Stimulated activated CD8-positive, alpha-beta memory T cell treated with anti-CD3 and anti-CD28 coated beads, Interleukin-12 subunit alpha, Interleukin-12 subunit beta, amount 100 ng/mL, for 24 hours (primary cell): ENCODE data around the gene FNDC4.

Source experiments
- DNase-seq: peaks from one replicate; pipeline ENCODE4 v3.0.0-alpha.2; 2020; ENCODE audit errors: extremely low read depth

Gene FNDC4

DNA sequence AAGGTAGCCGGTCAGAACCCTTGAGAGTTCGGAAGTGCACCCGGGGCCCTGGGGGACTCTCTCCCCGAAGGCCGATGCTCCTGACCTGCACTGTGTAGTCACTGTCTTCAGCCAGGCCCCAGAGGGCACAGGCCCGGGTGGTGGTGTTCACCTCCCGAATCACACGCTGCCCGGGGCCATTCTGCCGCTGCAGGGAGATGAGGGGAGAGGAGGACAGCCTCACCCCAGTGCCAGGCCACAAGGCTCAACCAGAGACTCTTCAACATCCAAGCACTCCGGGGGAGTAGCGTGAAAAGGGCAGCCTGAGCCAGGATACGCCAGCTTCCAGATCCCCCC lies 1.1 kb downstream of the FNDC4 start:
- no peak for DNase-seq

DNA sequence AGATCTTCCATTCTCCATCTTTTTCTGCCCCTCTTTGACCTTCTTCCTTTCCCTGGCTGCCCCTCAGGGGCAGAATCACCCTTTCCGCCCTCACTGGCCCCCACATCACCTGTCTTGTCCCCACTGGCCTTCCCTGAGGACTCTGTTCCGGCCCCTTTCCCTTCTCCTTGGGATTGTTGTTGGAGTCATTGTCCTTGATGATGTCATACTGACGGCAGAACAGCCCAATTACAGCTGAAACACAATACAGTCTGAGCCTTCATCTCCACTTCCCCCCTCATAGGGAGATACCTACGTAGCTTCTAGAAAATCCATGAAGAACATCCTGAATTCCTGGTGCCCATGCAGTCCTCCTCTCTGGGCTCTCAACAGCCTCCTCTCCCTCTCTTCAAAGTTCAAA lies 2.4 kb downstream of the FNDC4 start:
- no peak for DNase-seq

DNA sequence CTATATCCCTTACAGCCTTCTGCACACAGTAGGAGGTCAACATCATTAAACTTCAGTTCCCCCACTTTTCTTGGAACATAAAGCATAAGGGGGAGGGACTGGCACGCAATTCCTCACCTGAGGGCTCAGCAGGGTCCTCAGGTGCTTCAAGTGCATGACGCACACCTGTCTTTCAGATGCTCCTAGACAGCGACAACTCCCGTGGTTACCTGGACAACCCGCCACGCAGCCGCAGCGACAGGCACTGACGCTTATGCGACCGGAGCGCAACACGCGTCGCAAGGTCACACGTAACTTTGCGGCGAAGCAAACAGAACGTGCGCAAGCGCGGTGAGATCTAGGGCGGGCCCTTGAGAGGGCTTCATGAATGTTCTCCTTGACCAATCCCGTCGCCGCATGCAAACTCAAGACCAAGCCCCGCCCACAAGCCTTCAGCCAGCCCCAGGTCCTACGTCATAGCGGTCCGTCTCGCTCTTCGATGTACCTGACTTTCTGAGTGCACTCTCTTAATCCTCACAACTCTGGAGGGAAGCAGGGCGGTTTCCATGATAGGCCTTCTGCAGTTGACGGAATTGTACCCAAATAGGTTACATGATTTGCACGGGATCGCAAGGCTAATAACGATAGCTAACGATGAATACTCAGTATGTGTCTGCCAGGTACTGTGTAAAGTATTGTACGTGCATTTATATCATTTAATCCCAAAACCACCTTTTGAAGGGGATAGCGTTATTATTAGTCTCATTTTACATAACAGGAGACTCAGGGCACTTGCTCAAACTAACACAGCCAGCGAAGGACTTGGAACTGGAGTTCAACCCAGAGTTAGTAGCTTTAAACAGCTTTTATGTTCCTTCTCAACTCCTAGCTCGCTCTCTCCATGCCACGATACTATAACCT lies 5.3 kb downstream of the FNDC4 start, which contains the start of gene IFT172:
TSS of gene IFT172 (minus strand) at position 246 of the 900 bp plus-strand sequence. CDS start at position 156, 90 bp downstream.
- peak; percentile 98 for DNase-seq

DNA sequence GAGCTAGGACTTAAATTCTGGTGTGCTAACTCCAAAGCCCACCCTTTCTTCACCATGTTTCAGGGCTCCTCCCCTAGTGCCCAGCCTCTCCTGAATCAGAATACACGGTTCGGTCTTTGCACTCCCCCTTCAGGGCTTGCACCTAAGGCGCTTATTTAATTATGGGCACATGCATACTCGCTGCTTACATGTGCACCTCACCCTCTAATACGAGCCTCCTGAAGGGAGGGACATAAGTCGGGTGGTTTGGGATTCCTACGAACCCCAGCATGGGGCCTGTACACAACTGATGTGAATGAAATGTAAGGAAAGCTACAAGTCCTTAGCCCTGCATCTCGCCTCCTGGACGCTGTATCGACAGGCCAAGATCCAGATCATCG lies 5.9 kb downstream of the FNDC4 start:
- DNase-seq, result no peak

DNA sequence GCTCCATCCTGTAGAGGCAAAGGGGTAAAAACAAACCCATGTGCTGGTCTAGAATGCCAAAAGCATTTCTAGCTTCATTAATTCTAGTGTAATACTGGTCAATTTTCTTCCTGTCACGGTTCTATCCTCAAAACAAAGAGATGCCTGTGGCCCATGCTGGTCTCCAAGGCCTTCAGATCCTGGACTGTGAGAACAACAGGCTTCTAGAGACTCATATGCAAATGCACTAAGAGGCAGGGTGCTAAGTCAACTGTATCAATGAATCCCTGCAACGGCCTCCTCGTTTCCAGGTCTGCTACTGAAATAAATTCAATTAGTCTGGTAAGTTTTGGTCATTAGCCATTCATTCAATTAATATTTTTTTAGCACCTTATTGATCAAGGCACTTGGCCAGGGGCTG lies 9.5 kb downstream of the FNDC4 start:
- no peak for DNase-seq

GRCh38 chr2:27471961-27472360 lies 23.0 kb downstream of the FNDC4 start:
- DNase-seq, result no peak

DNA sequence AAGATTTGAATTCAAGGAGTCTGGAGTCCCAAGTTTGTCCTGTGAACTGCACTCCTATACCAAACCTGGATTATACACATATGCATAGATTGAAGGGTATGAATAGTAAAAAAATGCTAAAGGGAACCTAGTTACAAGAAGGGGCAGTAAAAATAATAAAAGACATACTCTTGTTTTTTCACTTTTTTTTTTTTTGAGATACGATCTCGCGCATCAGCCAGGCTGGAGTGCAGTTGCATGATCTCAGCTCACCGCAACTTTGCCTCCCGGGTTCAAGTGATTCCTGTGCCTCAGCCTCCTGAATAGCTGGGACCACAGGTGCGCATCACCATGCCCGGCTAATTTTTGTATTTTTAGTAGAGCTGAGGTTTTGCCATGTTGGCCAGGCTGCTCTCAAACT lies 30.6 kb downstream of the FNDC4 start:
- no peak for DNase-seq

DNA sequence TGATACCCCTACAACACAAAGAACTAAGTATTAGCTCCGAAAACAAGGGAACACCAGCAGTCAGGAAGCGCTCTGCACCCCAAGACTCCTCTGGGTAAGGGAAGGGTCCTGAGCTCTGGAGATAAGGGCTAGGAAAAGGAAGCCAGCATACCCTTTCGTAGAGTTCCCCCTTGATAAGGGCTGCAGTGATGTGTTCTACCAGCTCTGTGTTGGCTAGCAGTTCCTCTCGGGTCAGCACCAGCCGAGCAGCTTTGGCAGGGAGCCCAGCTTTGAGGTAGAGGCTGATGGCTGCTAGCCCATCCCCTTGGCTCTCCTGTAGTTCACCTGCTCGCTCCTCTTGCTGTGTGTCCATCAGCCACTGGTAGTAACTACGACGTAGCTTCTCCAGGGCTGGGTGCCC lies 33.9 kb downstream of the FNDC4 start:
- DNase-seq, result no peak

DNA sequence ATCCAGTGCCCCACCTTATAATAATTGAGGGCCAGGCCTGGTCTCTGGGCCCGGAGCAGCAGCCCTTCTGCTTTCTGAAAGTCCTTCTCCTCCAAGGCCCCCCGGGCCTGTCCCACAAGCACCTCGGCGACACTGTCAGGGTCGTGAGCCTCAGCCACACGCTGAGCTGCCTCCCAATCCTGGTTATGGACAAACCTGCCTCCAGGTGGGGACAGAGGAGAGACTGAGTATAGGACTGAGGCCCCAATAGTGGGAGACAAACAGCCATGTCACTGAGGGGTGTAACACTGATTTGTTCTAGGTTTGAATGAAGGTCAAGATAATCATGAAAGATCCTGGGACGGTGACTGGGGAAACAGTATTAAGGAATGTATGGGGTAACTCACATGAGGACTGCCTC lies 41.0 kb downstream of the FNDC4 start:
- DNase-seq, result no peak

GRCh38 chr2:27451095-27451494 lies 43.9 kb downstream of the FNDC4 start:
- DNase-seq, result no peak

DNA sequence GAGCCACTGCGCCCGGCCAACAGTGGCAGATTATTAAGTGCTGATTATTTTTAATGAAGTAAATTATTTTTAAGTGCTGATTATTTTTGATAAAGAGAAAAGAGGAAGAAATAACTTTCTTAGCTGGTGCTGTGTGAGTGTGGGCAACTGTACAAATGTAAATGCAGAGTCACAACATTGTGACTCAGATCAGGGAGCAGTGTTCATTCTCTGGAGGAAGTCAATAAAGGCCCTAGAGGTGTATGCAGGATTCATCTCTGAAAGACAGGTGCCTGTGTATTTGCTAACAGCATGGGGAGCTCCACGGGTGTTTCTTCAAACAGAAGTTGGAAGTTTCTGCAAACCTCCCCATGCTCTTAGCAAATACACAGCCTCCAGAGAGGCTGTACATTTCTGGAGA lies 46.6 kb downstream of the FNDC4 start:
- no peak for DNase-seq

DNA sequence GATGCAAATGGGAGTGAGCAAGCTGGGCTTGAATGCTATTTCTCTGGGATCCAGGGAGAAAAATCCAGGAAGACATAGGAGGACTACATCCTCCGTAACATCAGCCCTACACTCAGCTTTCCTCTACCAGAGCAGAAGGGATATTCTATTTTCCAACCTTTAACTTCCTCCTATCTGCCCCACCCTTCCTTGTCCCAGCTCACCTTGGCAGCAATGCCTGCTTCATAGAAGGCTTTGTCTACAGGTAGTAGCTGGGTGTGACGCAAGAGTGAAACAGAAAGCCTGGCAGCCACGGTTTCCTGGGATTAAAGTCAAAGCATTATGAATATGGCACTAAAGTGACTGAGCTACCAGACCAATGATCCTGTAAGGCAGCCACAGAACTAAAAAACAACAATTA lies 48.9 kb downstream of the FNDC4 start:
- DNase-seq, result no peak

DNA sequence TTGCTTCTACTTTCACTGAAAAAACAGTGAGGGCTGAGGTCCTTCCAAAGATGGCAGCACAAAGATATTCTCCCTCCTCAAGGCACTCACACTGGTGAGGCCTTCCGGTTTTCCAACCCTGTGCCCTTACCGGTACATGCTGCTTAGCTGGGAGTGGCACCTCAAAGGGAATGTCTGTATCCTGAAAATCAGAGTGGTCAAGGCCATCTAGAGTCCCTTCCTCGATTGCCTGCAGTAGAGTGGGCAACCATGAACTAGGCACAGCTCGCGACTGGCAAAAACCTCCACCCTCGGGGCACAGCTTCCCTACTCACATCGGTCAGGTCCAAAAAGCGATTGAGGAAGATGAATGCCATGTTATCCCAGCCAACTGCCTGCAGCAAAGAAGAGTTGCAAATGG lies 49.4 kb downstream of the FNDC4 start:
- DNase-seq, result no peak

DNA sequence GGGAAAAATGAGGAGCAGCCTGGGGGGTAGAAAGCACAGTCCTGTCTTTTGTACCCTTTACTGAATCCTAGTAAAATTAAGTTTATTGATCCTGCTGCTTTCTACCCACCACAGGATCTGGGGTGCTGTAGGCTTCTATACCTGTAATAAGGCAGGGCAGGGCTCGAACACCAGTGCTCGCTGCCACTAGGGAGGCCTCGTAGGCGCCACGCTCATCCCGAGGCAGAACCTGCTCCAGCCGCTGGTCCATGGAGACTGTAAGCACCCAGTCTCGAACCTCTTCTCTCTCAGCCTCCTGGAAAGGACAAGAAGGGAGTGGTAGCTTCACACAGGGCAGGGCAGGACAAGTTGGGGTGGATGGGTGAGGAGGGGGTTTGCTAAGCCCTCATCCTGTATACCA lies 49.8 kb downstream of the FNDC4 start:
- no peak for DNase-seq

DNA sequence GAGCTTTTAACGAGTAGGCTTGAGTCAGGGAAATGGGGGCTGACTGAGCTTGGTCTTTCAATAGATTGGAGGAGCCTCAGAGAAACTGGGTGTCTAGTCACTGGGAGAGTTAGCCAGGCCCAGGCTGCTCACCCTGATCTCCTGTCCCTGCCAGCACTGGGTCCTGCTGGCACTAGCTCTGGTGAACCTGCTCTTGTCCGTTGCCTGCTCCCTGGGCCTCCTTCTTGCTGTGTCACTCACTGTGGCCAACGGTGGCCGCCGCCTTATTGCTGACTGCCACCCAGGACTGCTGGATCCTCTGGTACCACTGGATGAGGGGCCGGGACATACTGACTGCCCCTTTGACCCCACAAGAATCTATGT lies 52.1 kb downstream of the FNDC4 start:
- no peak for DNase-seq

DNA sequence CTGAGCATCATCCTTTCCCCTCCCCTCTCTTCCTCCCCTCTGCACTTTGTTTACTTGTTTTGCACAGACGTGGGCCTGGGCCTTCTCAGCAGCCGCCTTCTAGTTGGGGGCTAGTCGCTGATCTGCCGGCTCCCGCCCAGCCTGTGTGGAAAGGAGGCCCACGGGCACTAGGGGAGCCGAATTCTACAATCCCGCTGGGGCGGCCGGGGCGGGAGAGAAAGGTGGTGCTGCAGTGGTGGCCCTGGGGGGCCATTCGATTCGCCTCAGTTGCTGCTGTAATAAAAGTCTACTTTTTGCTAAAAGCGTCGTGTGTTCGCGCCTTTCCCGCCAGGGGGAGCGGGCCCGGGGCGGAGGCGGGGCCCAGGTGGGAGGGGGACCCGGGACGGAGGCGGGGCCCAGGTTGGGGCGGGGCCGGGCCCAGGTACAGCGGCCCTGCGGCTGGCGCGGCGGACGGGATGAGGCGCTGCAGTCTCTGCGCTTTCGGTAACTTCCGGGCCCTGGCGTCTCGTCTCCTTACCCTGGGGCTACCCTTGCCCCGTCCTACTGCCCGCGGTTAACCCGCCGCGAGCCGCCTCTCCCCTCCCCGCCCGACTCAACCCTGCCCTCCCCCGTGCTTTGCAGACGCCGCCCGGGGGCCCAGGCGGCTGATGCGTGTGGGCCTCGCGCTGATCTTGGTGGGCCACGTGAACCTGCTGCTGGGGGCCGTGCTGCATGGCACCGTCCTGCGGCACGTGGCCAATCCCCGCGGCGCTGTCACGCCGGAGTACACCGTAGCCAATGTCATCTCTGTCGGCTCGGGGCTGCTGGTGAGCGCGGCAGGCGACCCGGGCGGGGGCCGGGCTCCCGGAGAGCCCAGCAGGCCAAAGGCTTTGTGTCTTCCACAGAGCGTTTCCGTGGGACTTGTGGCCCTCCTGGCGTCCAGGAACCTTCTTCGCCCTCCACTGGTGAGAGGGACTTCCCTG lies 52.8 kb downstream of the FNDC4 start, which contains the start of gene KRTCAP3:
TSS of gene KRTCAP3 (plus strand) at position 424 of the 962 bp plus-strand sequence. CDS start at position 456, 32 bp downstream.
- DNase-seq, result no peak
